ENCODE data around the gene GDF7. TPM values are rescaled to one million over a fixed set of nuclear protein-coding genes. Genes with fewer than 3 reads are reported as not detected.

The GDF7 gene
- polyA plus RNA-seq, 1 donor (not counting 4 experiments of a cell fraction or from before 2014, with no cell fraction given) = not detected

- Histone ChIP-seq H3K4me3 (ENCODE audit: control insufficient read depth in 2 of 3, extremely low read depth in 1 of 3, insufficient read depth in 2 of 3, low read depth in 1 of 3, low read length in 3 of 3) (no peak overlapping the region), H3K27ac (ENCODE audit: control insufficient read depth, insufficient read depth, low read length) (no peak overlapping the region), H3K36me3 (ENCODE audit: control insufficient read depth in 2 of 2, extremely low read depth in 1 of 2, insufficient read depth in 2 of 2, low read length in 2 of 2) (no peaks in the 10 kb centered on the region), H3K79me2 (ENCODE audit: control insufficient read depth, insufficient read depth, low read length) (no peaks in the 10 kb centered on the region), H3K9me1 (ENCODE audit: control insufficient read depth, extremely low read depth, insufficient read depth, low read length) (no peaks in the 10 kb centered on the region), H3K9me3 (ENCODE audit: control insufficient read depth, low read depth, low read length) (no peaks in the 10 kb centered on the region), H3K27me3 (ENCODE audit: control insufficient read depth, extremely low read depth, insufficient read depth, low read length) (no peaks in the 10 kb centered on the region), H2AFZ (ENCODE audit: control insufficient read depth, low read length) (no peak overlapping the region), H4K20me1 (ENCODE audit: control insufficient read depth, extremely low read depth, insufficient read depth, low read length) (no peaks in the 10 kb centered on the region), H3K4me2 (ENCODE audit: control insufficient read depth, extremely low read depth, insufficient read depth, low read depth, low read length) (no peak overlapping the region), H3K4me1 (ENCODE audit: control insufficient read depth, extremely low read depth, insufficient read depth, low read length) (no peaks in the 10 kb centered on the region), H3K9ac (ENCODE audit: control insufficient read depth, extremely low read depth, insufficient read depth, low read length) (no peak overlapping the region)
- dilution Hi-C loops (cut with MboI; ENCODE audit: extremely low pct_ligation_motif_present, low sequenced_read_pairs) = no loop called here
- FAIRE-seq = no peak
- no peak for TF ChIP-seq CTCF (optimal IDR thresholded peaks at IDR 0.05 in 1 of 3, IDR thresholded peaks at IDR 0.05 in 1 of 3, conservative IDR thresholded peaks at IDR 0.05 in 1 of 3; ENCODE audit: extremely low read depth in 1 of 3, insufficient read depth in 2 of 3, low read length in 3 of 3)
- TF ChIP-seq EZH2 (IDR thresholded peaks at IDR 0.05; ENCODE audit: low read length) = no peak
- no peak for DNase-seq (ENCODE audit: low read depth, low spot score)
These were observed 35.6 kb downstream of the GDF7 start for GRCh38 chr2:20702563-20702962.

GRCh38 chr2:20704886-20705285, 37.9 kb downstream of the GDF7 start:
- Histone ChIP-seq H2AFZ (ENCODE audit: control insufficient read depth, low read length) (no peak overlapping the region), H3K27me3 (ENCODE audit: control insufficient read depth, extremely low read depth, insufficient read depth, low read length) (no peaks in the 10 kb centered on the region), H3K4me2 (ENCODE audit: control insufficient read depth, extremely low read depth, insufficient read depth, low read depth, low read length) (no peak overlapping the region), H3K4me1 (ENCODE audit: control insufficient read depth, extremely low read depth, insufficient read depth, low read length) (no peaks in the 10 kb centered on the region), H3K9ac (ENCODE audit: control insufficient read depth, extremely low read depth, insufficient read depth, low read length) (no peak overlapping the region), H3K27ac (ENCODE audit: control insufficient read depth, insufficient read depth, low read length) (no peak overlapping the region), H3K79me2 (ENCODE audit: control insufficient read depth, insufficient read depth, low read length) (no peaks in the 10 kb centered on the region), H4K20me1 (ENCODE audit: control insufficient read depth, extremely low read depth, insufficient read depth, low read length) (no peaks in the 10 kb centered on the region), H3K9me1 (ENCODE audit: control insufficient read depth, extremely low read depth, insufficient read depth, low read length) (no peaks in the 10 kb centered on the region), H3K4me3 (ENCODE audit: control insufficient read depth in 2 of 3, extremely low read depth in 1 of 3, insufficient read depth in 2 of 3, low read depth in 1 of 3, low read length in 3 of 3) (no peak overlapping the region), H3K9me3 (ENCODE audit: control insufficient read depth, low read depth, low read length) (no peaks in the 10 kb centered on the region), H3K36me3 (ENCODE audit: control insufficient read depth in 2 of 2, extremely low read depth in 1 of 2, insufficient read depth in 2 of 2, low read length in 2 of 2) (no peaks in the 10 kb centered on the region)
- TF ChIP-seq EZH2 (IDR thresholded peaks at IDR 0.05; ENCODE audit: low read length) (no peak), CTCF (optimal IDR thresholded peaks at IDR 0.05 in 1 of 3, IDR thresholded peaks at IDR 0.05 in 1 of 3, conservative IDR thresholded peaks at IDR 0.05 in 1 of 3; ENCODE audit: extremely low read depth in 1 of 3, insufficient read depth in 2 of 3, low read length in 3 of 3) (no peak)
- dilution Hi-C loops (cut with MboI; ENCODE audit: extremely low pct_ligation_motif_present, low sequenced_read_pairs) = no loop called here
- DNase-seq (ENCODE audit: low read depth, low spot score) (no peak), FAIRE-seq (no peak)
